GM23248 (cell line): ENCODE results near the gene ZBTB20. TPM values are rescaled to one million over a fixed set of nuclear protein-coding genes. Genes with fewer than 3 reads are reported as not detected.

Experiments used
- DNase-seq: peaks from one replicate; pipeline ENCODE4 v3.0.0-alpha.2; 2015
- H2AFZ ChIP-seq: fragments of 200-600 bp; sonication (generic); 2 replicates; pipeline ENCODE4 v1.6.1; 2016; ENCODE audit warnings: antibody characterized with exemption
- H3F3A ChIP-seq: fragments of 200-600 bp; sonication (generic); 2 replicates; pipeline ENCODE4 v1.6.1; 2016; ENCODE audit warnings: mild to moderate bottlenecking, antibody characterized with exemption, mixed run types; ENCODE audit not compliant: insufficient read depth
- H3K27ac ChIP-seq: fragments of 200-600 bp; sonication (generic); 2 replicates; pipeline ENCODE4 v1.5.1; 2016; ENCODE audit warnings: mild to moderate bottlenecking
- H3K27me3 ChIP-seq: fragments of 200-600 bp; sonication (generic); replicated peaks from 2 replicates; pipeline ENCODE4 v1.6.1; 2016; ENCODE audit warnings: mild to moderate bottlenecking; ENCODE audit not compliant: insufficient read depth
- H3K36me3 ChIP-seq: fragments of 200-600 bp; sonication (generic); 2 replicates; pipeline ENCODE4 v1.6.1; 2016; ENCODE audit warnings: low read depth, mild to moderate bottlenecking
- H3K4me1 ChIP-seq: fragments of 200-600 bp; sonication (generic); 2 replicates; pipeline ENCODE4 v1.6.1; 2016; ENCODE audit warnings: mild to moderate bottlenecking; ENCODE audit not compliant: insufficient read depth
- H3K4me2 ChIP-seq: fragments of 200-600 bp; sonication (generic); one replicate; pipeline ENCODE4 v1.6.1; 2016; ENCODE audit warnings: mild to moderate bottlenecking; ENCODE audit not compliant: unreplicated experiment
- H3K4me3 ChIP-seq: fragments of 200-600 bp; sonication (generic); 2 replicates; pipeline ENCODE4 v1.5.1; 2016; ENCODE audit warnings: mild to moderate bottlenecking
- H3K79me2 ChIP-seq: fragments of 200-600 bp; sonication (generic); 2 replicates; pipeline ENCODE4 v1.6.1; 2016; ENCODE audit warnings: mild to moderate bottlenecking; ENCODE audit not compliant: insufficient read depth
- H3K9ac ChIP-seq: fragments of 200-600 bp; sonication (generic); 2 replicates; pipeline ENCODE4 v1.6.1; 2016; ENCODE audit warnings: mild to moderate bottlenecking
- H3K9me2 ChIP-seq: fragments of 200-600 bp; sonication (generic); 2 replicates; pipeline ENCODE4 v1.6.1; 2016; ENCODE audit warnings: mixed run types, mild to moderate bottlenecking, moderate library complexity; ENCODE audit not compliant: insufficient read depth
- H3K9me3 ChIP-seq: fragments of 200-600 bp; sonication (generic); one replicate; pipeline ENCODE4 v1.6.1; 2017; ENCODE audit warnings: low read depth
- H4K20me1 ChIP-seq: fragments of 200-600 bp; sonication (generic); 2 replicates; pipeline ENCODE4 v1.6.0; 2016; ENCODE audit not compliant: insufficient read depth
- EZH2 ChIP-seq: fragments of 200-600 bp; sonication (generic); IDR thresholded peaks from 2 replicates; pipeline ENCODE4 v1.6.1; 2018; ENCODE audit warnings: antibody characterized with exemption, mild to moderate bottlenecking; ENCODE audit not compliant: insufficient read depth, poor library complexity, severe bottlenecking
- EZH2phosphoT487 ChIP-seq: fragments of 200-600 bp; sonication (generic); IDR thresholded peaks from 2 replicates; pipeline ENCODE4 v1.6.1; 2018; ENCODE audit warnings: antibody characterized with exemption, moderate library complexity, mild to moderate bottlenecking, low read depth; ENCODE audit not compliant: insufficient read depth
- WGBS, 2 experiments: methylation state at CpG; one replicate each; pipeline ENCODE4 v1.1.6; 2015 to 2017; ENCODE audit warnings: low lambda C conversion rate in 2 of 2, low coverage in 1 of 2; ENCODE audit errors: missing lambda C conversion rate in 2 of 2; 5-methylcytosine and 5-hydroxymethylcytosine counted together
- in situ Hi-C: fragments of 300-500 bp; cut with MboI; formaldehyde crosslinking; loops from 2 replicates; pipeline ENCODE4 v1.15.0; 2020
- polyA plus RNA-seq: library from polyadenylated mRNA; unstranded; fragments of >200 nt; fragmentation: Nextera tagmentation; extraction: Ambion mirVana; gene quantifications from 2 replicates; pipeline ENCODE4 v1.2.1, GENCODE V29; 2016
- total RNA-seq: library from RNA; depleted of rRNA; stranded (reverse); fragments of >200 nt; shearing (Covaris generic); gene quantifications from 2 replicates; pipeline ENCODE4 v1.2.3, GENCODE V29; 2014

Gene ZBTB20
- total and polyA plus RNA-seq, 2 experiments from 2014 or later: 9.2 to 12.2 TPM

- H3K27ac ChIP-seq: no peak overlapping the region
- WGBS, 2 experiments: 80 to 83% methylated on average over 3 of the region's 3 CpGs
- no peaks in the 10 kb centered on the region for H3K27me3 ChIP-seq
- no peak overlapping the region for H2AFZ ChIP-seq
- H3K9me3 ChIP-seq: no peaks in the 10 kb centered on the region
- in situ Hi-C loops: no loop called here
- TF ChIP-seq EZH2 (no peak), EZH2phosphoT487 (no peak)
- no peak overlapping the region for H3K4me3 ChIP-seq
- no peaks in the 10 kb centered on the region for H3K4me1 ChIP-seq
- DNase-seq: no peak
- no peaks in the 10 kb centered on the region for H3K79me2 ChIP-seq
- H3K9me2 ChIP-seq: no peaks in the 10 kb centered on the region
- H3K4me2 ChIP-seq: no peak overlapping the region
- H3F3A ChIP-seq: no peaks in the 10 kb centered on the region
- H3K9ac ChIP-seq: no peak overlapping the region
- H4K20me1 ChIP-seq: no peaks in the 10 kb centered on the region; the same call in 1 of the 2 replicates
- no peaks in the 10 kb centered on the region for H3K36me3 ChIP-seq
These were observed 684.3 kb downstream of the ZBTB20 start for GRCh38 chr3:114462750-114463149.

GRCh38 chr3:114460459-114460858 is 686.6 kb downstream of the ZBTB20 start:
- no peak for DNase-seq
- Histone ChIP-seq H3K27ac (no peak overlapping the region), H3K9me3 (no peaks in the 10 kb centered on the region), H3F3A (no peaks in the 10 kb centered on the region), H3K4me2 (no peak overlapping the region), H3K36me3 (no peaks in the 10 kb centered on the region), H2AFZ (no peak overlapping the region), H3K4me1 (0 out of 2 replicates have a peak, but pooled peaks cover under 1% of the 10 kb centered on the region), H3K27me3 (no peaks in the 10 kb centered on the region), H3K79me2 (no peaks in the 10 kb centered on the region), H3K9me2 (no peaks in the 10 kb centered on the region), H3K9ac (no peak overlapping the region), H4K20me1 (no peaks in the 10 kb centered on the region; the same call in 1 of the 2 replicates), H3K4me3 (no peak overlapping the region)
- 96 to 100% methylated on average over 1 of the region's 1 CpG for WGBS, 2 experiments
- in situ Hi-C loops: no loop called here
- TF ChIP-seq EZH2phosphoT487 (no peak), EZH2 (no peak)

GRCh38 chr3:114456742-114457141 is 690.3 kb downstream of the ZBTB20 start:
- Histone ChIP-seq H3K9me3 (no peaks in the 10 kb centered on the region), H4K20me1 (no peaks in the 10 kb centered on the region; the same call in 1 of the 2 replicates), H3K4me3 (no peak overlapping the region), H3K36me3 (no peaks in the 10 kb centered on the region), H3K9ac (no peak overlapping the region), H2AFZ (no peak overlapping the region), H3K27me3 (no peaks in the 10 kb centered on the region), H3K4me2 (no peak overlapping the region), H3K27ac (no peak overlapping the region), H3K9me2 (no peaks in the 10 kb centered on the region), H3K4me1 (peaks cover 9% of the 10 kb centered on the region; the same call in 1 of the 2 replicates), H3F3A (no peaks in the 10 kb centered on the region), H3K79me2 (peaks cover 11% of the 10 kb centered on the region; the same call in 1 of the 2 replicates)
- in situ Hi-C loops: no loop called here
- TF ChIP-seq EZH2: no peak
- no peak for TF ChIP-seq EZH2phosphoT487
- WGBS, 2 experiments: 92 to 96% methylated on average over 4 of the region's 4 CpGs
- DNase-seq: no peak

- peak overlapping the region; percentile 78; the same call in 1 of the 2 replicates for H2AFZ ChIP-seq
- H3K9me3 ChIP-seq: no peaks in the 10 kb centered on the region
- no peak overlapping the region for H3K27ac ChIP-seq
- peak; percentile 32 for DNase-seq
- H3K4me1 ChIP-seq: peaks cover 19% of the 10 kb centered on the region; the same call in 1 of the 2 replicates
- TF ChIP-seq EZH2: no peak
- no peak for TF ChIP-seq EZH2phosphoT487
- H3K36me3 ChIP-seq: no peaks in the 10 kb centered on the region
- peak overlapping the region; percentile 99 for H3K4me2 ChIP-seq
- WGBS, 2 experiments: 31 to 32% methylated on average over 7 of the region's 7 CpGs
- H3K79me2 ChIP-seq: peaks cover 20% of the 10 kb centered on the region; the same call in 1 of the 2 replicates
- H3F3A ChIP-seq: no peaks in the 10 kb centered on the region
- peak overlapping the region; percentile 58 for H3K9ac ChIP-seq
- in situ Hi-C loops: no loop called here
- H3K27me3 ChIP-seq: no peaks in the 10 kb centered on the region
- peak overlapping the region; percentile 76 for H3K4me3 ChIP-seq
- H3K9me2 ChIP-seq: no peaks in the 10 kb centered on the region
- no peaks in the 10 kb centered on the region; the same call in 1 of the 2 replicates for H4K20me1 ChIP-seq
These were observed 691.7 kb downstream of the ZBTB20 start for GRCh38 chr3:114455432-114455831.
